Measurements from ENCODE around the gene CTSS.

- TF ChIP-seq CTCF (IDR thresholded peaks at IDR 0.05) (no peak), POLR2AphosphoS5 (IDR thresholded peaks at IDR 0.05) (no peak)
Measured at GRCh38 chr1:150810958-150811659, 45.5 kb upstream of the CTSS start.
